Trophoblast cell (in vitro differentiated cells and primary cell): ENCODE results near the gene FASTK.

Experiments used
- DNase-seq, 2 donors: peaks; one replicate each; pipeline ENCODE4 v3.0.0-alpha.2; 2016
- H2AFZ ChIP-seq: 2 replicates; pipeline ENCODE4 v1.6.1; 2013; ENCODE audit warnings: low read length, moderate library complexity, mild to moderate bottlenecking; ENCODE audit not compliant: insufficient read depth, poor library complexity
- H2AK5ac ChIP-seq: 2 replicates; pipeline ENCODE4 v1.6.1; 2013; ENCODE audit warnings: mild to moderate bottlenecking, low read length
- H2BK120ac ChIP-seq: 2 replicates; pipeline ENCODE4 v1.6.1; 2013; ENCODE audit warnings: low read length, mild to moderate bottlenecking, moderate library complexity; ENCODE audit not compliant: insufficient read depth, poor library complexity
- H2BK12ac ChIP-seq: 2 replicates; pipeline ENCODE4 v1.6.1; 2013; ENCODE audit warnings: mild to moderate bottlenecking, low read length, moderate library complexity
- H2BK5ac ChIP-seq: 2 replicates; pipeline ENCODE4 v1.6.1; 2013; ENCODE audit warnings: low read length, low read depth, moderate library complexity, mild to moderate bottlenecking; ENCODE audit not compliant: poor library complexity
- H3K14ac ChIP-seq: 2 replicates; pipeline ENCODE4 v1.6.1; 2013; ENCODE audit warnings: mild to moderate bottlenecking, low read length
- H3K18ac ChIP-seq: 2 replicates; pipeline ENCODE4 v1.6.1; 2013; ENCODE audit warnings: mild to moderate bottlenecking, low read length
- H3K23ac ChIP-seq: 2 replicates; pipeline ENCODE4 v1.6.1; 2013; ENCODE audit warnings: low read length
- H3K27ac ChIP-seq: 2 replicates; pipeline ENCODE4 v1.5.1; 2013; ENCODE audit warnings: low read depth, mild to moderate bottlenecking, inconsistent platforms, low read length, moderate library complexity
- H3K27me3 ChIP-seq: 2 replicates; pipeline ENCODE4 v1.6.1; 2013; ENCODE audit warnings: inconsistent platforms, mild to moderate bottlenecking, low read length, moderate library complexity; ENCODE audit not compliant: insufficient read depth
- H3K36me3 ChIP-seq, 2 experiments: 1 replicate in 1 of 2; 2 replicates in 1 of 2; pipeline ENCODE4 v1.6.1; 2013; ENCODE audit warnings: low read length in 2 of 2, mild to moderate bottlenecking in 2 of 2, moderate library complexity in 1 of 2; ENCODE audit not compliant: insufficient read depth in 2 of 2, control insufficient read depth in 1 of 2
- H3K4ac ChIP-seq: 2 replicates; pipeline ENCODE4 v1.6.1; 2013; ENCODE audit warnings: low read depth, mild to moderate bottlenecking, low read length, moderate library complexity
- H3K4me1 ChIP-seq, 2 experiments: 1 replicate in 1 of 2; 2 replicates in 1 of 2; pipeline ENCODE4 v1.6.1; 2013; ENCODE audit warnings: low read length in 2 of 2, mild to moderate bottlenecking in 2 of 2, moderate library complexity in 1 of 2; ENCODE audit not compliant: insufficient read depth in 2 of 2, control insufficient read depth in 1 of 2
- H3K4me2 ChIP-seq: 2 replicates; pipeline ENCODE4 v1.6.1; 2013; ENCODE audit warnings: inconsistent platforms, mild to moderate bottlenecking, low read length, moderate library complexity
- H3K4me3 ChIP-seq: 2 replicates; pipeline ENCODE4 v1.5.1; 2013; ENCODE audit warnings: mild to moderate bottlenecking, low read depth, low read length, inconsistent platforms
- H3K79me1 ChIP-seq: one replicate; pipeline ENCODE4 v1.6.1; 2013; ENCODE audit warnings: low read length
- H3K79me2 ChIP-seq: 2 replicates; pipeline ENCODE4 v1.6.1; 2013; ENCODE audit warnings: low read length, mild to moderate bottlenecking; ENCODE audit not compliant: control insufficient read depth, insufficient read depth, poor library complexity
- H3K9ac ChIP-seq: 2 replicates; pipeline ENCODE4 v1.6.1; 2013; ENCODE audit warnings: mild to moderate bottlenecking, low read length
- H3K9me3 ChIP-seq: 2 replicates; pipeline ENCODE4 v1.6.1; 2013; ENCODE audit warnings: low read depth, mild to moderate bottlenecking, control low read depth, inconsistent platforms, low read length; ENCODE audit not compliant: insufficient read depth
- H4K12ac ChIP-seq: 2 replicates; pipeline ENCODE4 v1.6.1; 2013; ENCODE audit warnings: low read depth, mild to moderate bottlenecking, low read length, moderate library complexity
- H4K8ac ChIP-seq: 2 replicates; pipeline ENCODE4 v1.6.1; 2013; ENCODE audit warnings: low read depth, mild to moderate bottlenecking, low read length, moderate library complexity
- H4K91ac ChIP-seq: one replicate; pipeline ENCODE4 v1.6.1; 2013; ENCODE audit warnings: low read depth, mild to moderate bottlenecking, low read length, moderate library complexity
- WGBS: extraction: QIAGEN DNeasy Blood & Tissue Kit; methylation state at CpG from one replicate; pipeline ENCODE4 v1.1.7; 2013; ENCODE audit warnings: missing lambda C conversion rate; ENCODE audit not compliant: insufficient read length, insufficient coverage; ENCODE audit errors: extremely low coverage; 5-methylcytosine and 5-hydroxymethylcytosine counted together

The FASTK gene

DNA sequence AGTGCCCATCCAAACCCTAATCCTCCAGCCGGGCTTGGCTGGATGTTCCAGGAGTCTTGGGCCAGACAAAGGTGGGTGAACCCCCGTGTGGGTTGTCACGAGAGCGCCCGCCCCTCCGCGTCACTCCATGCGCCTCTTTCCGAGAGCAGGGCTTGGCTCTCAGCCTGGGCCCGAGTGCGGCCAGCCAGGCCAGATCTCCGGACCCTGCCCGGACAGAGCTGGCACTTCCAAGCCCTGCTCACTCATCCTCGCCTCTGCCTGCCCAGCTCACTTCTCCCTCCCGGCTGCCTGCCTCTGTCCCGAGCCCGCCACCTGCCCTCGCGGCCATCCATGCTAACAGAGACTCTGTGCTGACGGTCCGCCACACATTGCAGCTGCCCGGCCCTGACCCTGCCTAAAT is 40.3 kb upstream of the FASTK start:
- no peak overlapping the region for H2AFZ ChIP-seq
- no peak overlapping the region for H2AK5ac ChIP-seq
- H3K4ac ChIP-seq = no peak overlapping the region

GRCh38 chr7:151119902-151120301 is 39.3 kb upstream of the FASTK start:
- peaks cover 6% of the 10 kb centered on the region for H3K79me1 ChIP-seq
- H4K8ac ChIP-seq = no peak overlapping the region
- no peak overlapping the region for H3K4me2 ChIP-seq
- H2AK5ac ChIP-seq = no peak overlapping the region
- H3K4me3 ChIP-seq = no peak overlapping the region
- H3K18ac ChIP-seq = no peak overlapping the region
- H3K4me1 ChIP-seq = peaks cover 19 to 20% of the 10 kb centered on the region in 2 experiments
- H2BK120ac ChIP-seq = no peak overlapping the region
- no peak overlapping the region for H2BK5ac ChIP-seq
- no peak overlapping the region for H2AFZ ChIP-seq
- peaks cover 2% of the 10 kb centered on the region for H3K9me3 ChIP-seq
- H3K9ac ChIP-seq = no peak overlapping the region
- no peak overlapping the region for H4K12ac ChIP-seq
- no peak overlapping the region for H3K27ac ChIP-seq
- DNase-seq = no peak
- no peaks in the 10 kb centered on the region for H3K27me3 ChIP-seq
- peaks cover 17% of the 10 kb centered on the region for H3K79me2 ChIP-seq
- no peak overlapping the region for H3K23ac ChIP-seq
- H2BK12ac ChIP-seq = no peak overlapping the region
- no peak overlapping the region for H3K14ac ChIP-seq
- no peak overlapping the region for H4K91ac ChIP-seq
- WGBS = no CpG with 5 or more reads among the region's 27 CpGs
- peaks cover 83% of the 10 kb centered on the region in 2 experiments for H3K36me3 ChIP-seq
- H3K4ac ChIP-seq = no peak overlapping the region

More for the DNA sequence above, 40.3 kb upstream of the FASTK start:
- H3K36me3 ChIP-seq = peaks cover 85 to 87% of the 10 kb centered on the region in 2 experiments
- no peak overlapping the region for H2BK12ac ChIP-seq
- no peak for DNase-seq
- H4K12ac ChIP-seq = no peak overlapping the region
- no peak overlapping the region for H3K27ac ChIP-seq
- no peaks in the 10 kb centered on the region for H3K27me3 ChIP-seq
- H4K91ac ChIP-seq = no peak overlapping the region
- H3K23ac ChIP-seq = no peak overlapping the region
- no peak overlapping the region for H3K4me2 ChIP-seq
- H3K4me3 ChIP-seq = no peak overlapping the region
- H3K9me3 ChIP-seq = peaks cover 2% of the 10 kb centered on the region
- H3K79me2 ChIP-seq = peaks cover 11% of the 10 kb centered on the region
- no peak overlapping the region for H2BK120ac ChIP-seq
- peaks cover 23 to 26% of the 10 kb centered on the region in 2 experiments for H3K4me1 ChIP-seq
- H4K8ac ChIP-seq = no peak overlapping the region
- no peak overlapping the region for H3K9ac ChIP-seq
- H2BK5ac ChIP-seq = no peak overlapping the region
- H3K79me1 ChIP-seq = peaks cover 2% of the 10 kb centered on the region
- WGBS = no CpG with 5 or more reads among the region's 22 CpGs
- H3K14ac ChIP-seq = no peak overlapping the region
- H3K18ac ChIP-seq = no peak overlapping the region

DNA sequence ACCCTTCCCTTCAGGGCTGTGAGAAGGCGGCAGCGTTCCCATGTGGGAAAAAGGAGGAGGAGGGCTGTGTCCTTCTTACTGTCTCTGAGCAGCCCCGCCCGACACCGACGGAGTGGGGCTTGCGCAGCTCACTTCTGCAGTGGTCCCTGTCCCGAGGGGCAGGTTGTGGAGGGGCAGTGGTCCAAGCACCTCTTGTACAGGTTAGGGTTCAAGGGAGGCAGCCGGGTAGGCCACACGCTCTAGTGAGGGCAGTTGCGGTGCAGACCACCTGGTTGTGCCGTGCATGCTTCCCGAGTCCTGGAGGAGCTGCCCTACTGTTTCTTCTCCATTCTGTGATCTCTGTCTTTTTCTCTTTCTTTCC is 38.4 kb upstream of the FASTK start:
- Histone ChIP-seq H2BK120ac (no peak overlapping the region), H2AFZ (no peak overlapping the region), H4K8ac (no peak overlapping the region), H3K4ac (no peak overlapping the region), H4K12ac (no peak overlapping the region), H3K9ac (no peak overlapping the region), H2AK5ac (no peak overlapping the region), H3K4me3 (no peak overlapping the region), H2BK12ac (no peak overlapping the region), H3K4me1 (peaks cover 17% of the 10 kb centered on the region in 2 experiments), H2BK5ac (no peak overlapping the region), H3K23ac (no peak overlapping the region), H3K14ac (no peak overlapping the region), H4K91ac (no peak overlapping the region), H3K18ac (no peak overlapping the region), H3K4me2 (no peak overlapping the region), H3K27me3 (no peaks in the 10 kb centered on the region), H3K9me3 (peaks cover 2% of the 10 kb centered on the region), H3K79me1 (peaks cover 13% of the 10 kb centered on the region), H3K36me3 (peaks cover 74% of the 10 kb centered on the region in 2 experiments), H3K27ac (no peak overlapping the region), H3K79me2 (peaks cover 21% of the 10 kb centered on the region)
- no CpG with 5 or more reads among the region's 13 CpGs for WGBS
- DNase-seq = no peak

- no peak overlapping the region for H2AFZ ChIP-seq
- no peak overlapping the region for H4K91ac ChIP-seq
- no peak overlapping the region for H3K9ac ChIP-seq
- H3K4me1 ChIP-seq = peaks cover 18 to 22% of the 10 kb centered on the region in 2 experiments
- peaks cover 21% of the 10 kb centered on the region for H3K79me2 ChIP-seq
- no CpG with 5 or more reads among the region's 38 CpGs for WGBS
- H2BK120ac ChIP-seq = no peak overlapping the region
- H3K4me3 ChIP-seq = no peak overlapping the region
- no peaks in the 10 kb centered on the region for H3K27me3 ChIP-seq
- DNase-seq = no peak
- H3K27ac ChIP-seq = no peak overlapping the region
- no peak overlapping the region for H3K4me2 ChIP-seq
- H4K12ac ChIP-seq = no peak overlapping the region
- H3K14ac ChIP-seq = no peak overlapping the region
- no peak overlapping the region for H3K18ac ChIP-seq
- no peak overlapping the region for H3K23ac ChIP-seq
- no peak overlapping the region for H2AK5ac ChIP-seq
- no peak overlapping the region for H2BK12ac ChIP-seq
- no peak overlapping the region for H2BK5ac ChIP-seq
- no peak overlapping the region for H4K8ac ChIP-seq
- peaks cover 18% of the 10 kb centered on the region for H3K79me1 ChIP-seq
- peaks cover 2% of the 10 kb centered on the region for H3K9me3 ChIP-seq
- no peak overlapping the region for H3K4ac ChIP-seq
- H3K36me3 ChIP-seq = peaks cover 69 to 70% of the 10 kb centered on the region in 2 experiments
These were observed 37.8 kb upstream of the FASTK start for GRCh38 chr7:151118108-151119054.
